Epithelial cell of prostate (primary cell): ENCODE measurements around the gene MYBPHL.

Experiments
- DNase-seq: peaks from one replicate; pipeline ENCODE4 v3.0.0-alpha.2; 2011; ENCODE audit warnings: low read depth, low spot score
- H3K27ac ChIP-seq: fragments of 450-650 bp; 2 replicates; pipeline ENCODE4 v1.5.1; 2017; ENCODE audit warnings: mild to moderate bottlenecking

Gene MYBPHL

GRCh38 chr1:109267743-109268300 is 39.0 kb downstream of the MYBPHL start:
- H3K27ac ChIP-seq: peak overlapping the region; percentile 63
- no peak for DNase-seq

GRCh38 chr1:109266965-109267364 is 39.8 kb downstream of the MYBPHL start:
- H3K27ac ChIP-seq: peak overlapping the region; percentile 63
- peak; percentile 82 for DNase-seq

GRCh38 chr1:109265741-109266330 is 41.0 kb downstream of the MYBPHL start:
- DNase-seq: no peak
- H3K27ac ChIP-seq: no peak overlapping the region

GRCh38 chr1:109265016-109265415 is 41.8 kb downstream of the MYBPHL start:
- no peak overlapping the region for H3K27ac ChIP-seq
- no peak for DNase-seq

GRCh38 chr1:109264379-109264755 is 42.4 kb downstream of the MYBPHL start:
- H3K27ac ChIP-seq: no peak overlapping the region
- DNase-seq: no peak

- H3K27ac ChIP-seq: peak overlapping the region; percentile 79
- DNase-seq: peak; percentile 93
Observed at GRCh38 chr1:109263597-109264378, 43.0 kb downstream of the MYBPHL start.

- peak overlapping the region; percentile 79 for H3K27ac ChIP-seq
- no peak for DNase-seq
Observed at GRCh38 chr1:109263234-109263596, 43.6 kb downstream of the MYBPHL start.

- H3K27ac ChIP-seq: peak overlapping the region; percentile 79
- no peak for DNase-seq
Observed at GRCh38 chr1:109262231-109263055, 44.4 kb downstream of the MYBPHL start.

GRCh38 chr1:109261578-109261977 is 45.2 kb downstream of the MYBPHL start:
- H3K27ac ChIP-seq: no peak overlapping the region
- no peak for DNase-seq

GRCh38 chr1:109261006-109261405 is 45.8 kb downstream of the MYBPHL start:
- no peak overlapping the region for H3K27ac ChIP-seq
- DNase-seq: no peak

- no peak for DNase-seq
- no peak overlapping the region for H3K27ac ChIP-seq
Observed at GRCh38 chr1:109259674-109260557, 46.9 kb downstream of the MYBPHL start.

GRCh38 chr1:109258481-109259466 is 48.0 kb downstream of the MYBPHL start:
- DNase-seq: no peak
- H3K27ac ChIP-seq: no peak overlapping the region

GRCh38 chr1:109257682-109258421 is 49.0 kb downstream of the MYBPHL start:
- peak overlapping the region; percentile 68 for H3K27ac ChIP-seq
- no peak for DNase-seq

GRCh38 chr1:109256971-109257681 is 49.7 kb downstream of the MYBPHL start:
- DNase-seq: peak; percentile 95
- H3K27ac ChIP-seq: peak overlapping the region; percentile 68

- H3K27ac ChIP-seq: no peak overlapping the region
- DNase-seq: no peak
Observed at GRCh38 chr1:109256085-109256484, 50.7 kb downstream of the MYBPHL start.

- H3K27ac ChIP-seq: no peak overlapping the region
Observed at GRCh38 chr1:109255678-109256077, 51.1 kb downstream of the MYBPHL start.

GRCh38 chr1:109255097-109255651 is 51.6 kb downstream of the MYBPHL start:
- peak overlapping the region; percentile 40 for H3K27ac ChIP-seq
- DNase-seq: no peak

More at GRCh38 chr1:109255678-109256077, 51.1 kb downstream of the MYBPHL start:
- DNase-seq: no peak
